Endothelial cell of umbilical vein (primary cell): ENCODE data around the gene ZNF462.

ENCODE experiments used
- CTCF ChIP-seq, 2 donors: IDR thresholded peaks; 1 replicate in 1 of 2; 2 replicates in 1 of 2; pipeline ENCODE4 v1.5.1; 2011; ENCODE audit warnings: low read length in 2 of 2, mild to moderate bottlenecking in 2 of 2, moderate library complexity in 2 of 2, control low read depth in 1 of 2, inconsistent platforms in 1 of 2, low read depth in 1 of 2; ENCODE audit not compliant: insufficient read depth in 1 of 2; ENCODE audit errors: extremely low read depth in 1 of 2
- EZH2 ChIP-seq: IDR thresholded peaks from 2 replicates; pipeline ENCODE4 v1.6.1; 2012; ENCODE audit warnings: borderline replicate concordance, low read depth, mild to moderate bottlenecking, moderate library complexity, low read length, inconsistent platforms; ENCODE audit not compliant: severe bottlenecking
- FOS ChIP-seq: IDR thresholded peaks from 2 replicates; pipeline ENCODE4 v1.6.1; 2011; ENCODE audit warnings: mild to moderate bottlenecking, low read length, moderate library complexity, borderline replicate concordance; ENCODE audit not compliant: insufficient read depth
- POLR2A ChIP-seq: IDR thresholded peaks from 2 replicates; pipeline ENCODE4 v1.6.1; 2012; ENCODE audit warnings: low read depth, mild to moderate bottlenecking, control low read depth, low read length
- POLR2AphosphoS5 ChIP-seq: IDR thresholded peaks from 2 replicates; pipeline ENCODE4 v1.6.1; 2012; ENCODE audit warnings: low read depth, mild to moderate bottlenecking, control low read depth, low read length, moderate library complexity; ENCODE audit not compliant: insufficient read depth

- TF ChIP-seq POLR2A (no peak), EZH2 (no peak), CTCF (IDR thresholded peaks at IDR 0.05; ENCODE audit: extremely low read depth in 1 of 2, insufficient read depth in 1 of 2, low read depth in 1 of 2, low read length in 2 of 2) (no peak), FOS (no peak), POLR2AphosphoS5 (no peak)
These were observed 120.4 kb downstream of the ZNF462 start for GRCh38 chr9:106983346-106983745.
